ENCODE measurements around the gene PCSK2. TPM values are rescaled to one million over a fixed set of nuclear protein-coding genes. Genes with fewer than 3 reads are reported as not detected.

Gene PCSK2
- polyA plus RNA-seq, 4 donors, result 0.87 to 1.0 (median 0.94) TPM

DNA sequence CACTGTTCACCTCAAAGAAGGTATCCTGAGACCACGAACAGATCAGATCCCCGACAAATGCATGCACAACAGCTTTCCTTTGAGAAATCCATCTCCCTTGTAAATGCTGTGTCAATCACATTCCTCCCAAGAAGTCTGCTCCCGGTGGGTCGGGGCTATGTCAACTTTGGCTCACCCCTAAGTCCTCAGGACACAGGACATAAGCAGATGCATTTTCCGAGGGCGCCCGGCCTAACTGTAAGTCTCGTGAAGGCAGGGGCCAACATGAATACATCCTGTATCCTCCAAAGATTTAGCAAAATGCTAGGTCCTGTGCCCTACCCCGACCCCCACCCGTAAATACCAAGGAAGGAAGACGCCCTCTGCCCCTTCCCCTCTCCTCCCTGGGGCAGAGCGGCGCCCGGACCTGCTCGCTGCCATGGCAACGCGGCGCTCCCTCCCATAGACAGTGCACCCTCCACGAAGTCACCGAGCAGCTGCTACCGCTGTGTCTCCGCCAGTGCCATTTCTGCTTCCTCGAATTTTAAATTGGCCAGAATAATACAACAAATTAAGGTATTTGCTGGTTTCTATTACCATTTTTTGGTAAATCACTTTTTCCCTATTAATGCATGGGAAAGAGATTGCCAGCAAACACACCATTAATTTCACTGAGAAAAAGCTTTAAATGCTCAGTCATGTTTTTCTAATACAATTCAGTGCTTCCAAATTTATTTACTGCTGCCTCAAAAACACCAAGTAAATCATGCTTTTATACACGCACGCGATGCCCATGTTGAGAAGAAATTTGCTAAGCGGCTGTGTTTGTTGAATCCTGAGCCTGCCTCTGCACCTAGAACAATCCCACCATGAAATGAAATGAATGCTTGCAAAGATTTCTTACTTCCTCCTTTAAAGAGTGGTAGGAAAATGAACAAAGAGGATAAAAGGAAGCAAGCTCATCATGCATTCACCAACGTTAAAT lies 100.6 kb downstream of the PCSK2 start:
- no peak for DNase-seq (ENCODE audit: low read depth in 4 of 4, low spot score in 3 of 4)

DNA sequence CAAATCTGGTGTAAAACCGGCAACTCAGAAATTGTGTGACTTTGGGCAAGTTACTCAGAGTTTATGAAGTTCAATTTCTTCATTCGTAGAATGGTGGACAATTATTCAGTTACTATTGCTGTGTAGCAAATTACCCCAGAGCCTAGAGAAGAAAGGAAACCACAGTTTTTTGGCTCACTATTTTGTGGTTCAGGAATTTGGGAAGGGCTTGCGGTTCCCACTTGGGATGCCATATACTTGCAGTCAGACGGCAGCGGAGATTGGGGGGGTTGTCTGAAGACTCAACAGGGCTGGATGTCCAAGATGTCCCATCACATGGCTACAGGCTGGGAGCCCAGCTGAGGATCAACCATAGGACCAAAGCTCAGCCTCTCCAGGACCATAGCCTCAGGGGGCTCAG lies 108.1 kb downstream of the PCSK2 start:
- DNase-seq (ENCODE audit: low read depth in 4 of 4, low spot score in 3 of 4), result no peak

DNA sequence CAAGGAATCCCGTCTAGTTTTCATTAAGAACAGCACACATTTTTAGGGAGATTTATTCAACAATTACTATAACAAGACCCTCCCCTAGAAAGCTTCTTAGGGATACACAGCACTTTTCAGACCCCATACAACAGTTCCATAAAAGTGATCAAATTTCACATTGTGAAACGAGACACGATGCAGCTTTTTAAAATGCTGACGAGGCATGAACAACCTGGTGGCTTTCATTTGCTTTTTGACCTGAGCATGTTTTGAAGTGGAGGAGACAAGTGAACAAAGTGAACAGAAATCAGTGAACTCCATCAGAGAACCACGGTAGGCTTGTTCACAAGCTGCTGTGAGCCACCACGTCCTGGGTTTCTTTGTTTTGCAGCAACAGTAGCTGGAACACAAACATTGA lies 112.2 kb downstream of the PCSK2 start:
- no peak for DNase-seq (ENCODE audit: low read depth in 4 of 4, low spot score in 3 of 4)

DNA sequence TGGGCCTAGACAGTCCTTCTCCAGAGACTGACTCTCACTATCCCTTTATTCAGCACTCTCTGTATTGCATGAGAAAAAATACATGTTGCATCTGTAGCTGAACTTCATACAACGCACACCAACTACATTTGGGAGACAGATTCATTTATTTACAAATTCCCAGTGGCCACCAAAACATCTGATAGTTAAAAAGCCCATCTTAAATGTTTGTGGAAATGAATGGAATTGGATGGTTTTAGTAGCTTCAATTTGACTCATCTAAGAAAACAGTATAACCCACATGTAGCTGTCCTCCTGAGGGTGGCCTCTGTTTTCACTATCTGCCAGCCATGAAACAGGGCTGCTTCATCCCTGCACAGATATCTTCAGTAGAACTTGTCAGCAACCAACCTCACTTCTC lies 116.3 kb downstream of the PCSK2 start:
- DNase-seq (ENCODE audit: low read depth in 4 of 4, low spot score in 3 of 4), result no peak

DNA sequence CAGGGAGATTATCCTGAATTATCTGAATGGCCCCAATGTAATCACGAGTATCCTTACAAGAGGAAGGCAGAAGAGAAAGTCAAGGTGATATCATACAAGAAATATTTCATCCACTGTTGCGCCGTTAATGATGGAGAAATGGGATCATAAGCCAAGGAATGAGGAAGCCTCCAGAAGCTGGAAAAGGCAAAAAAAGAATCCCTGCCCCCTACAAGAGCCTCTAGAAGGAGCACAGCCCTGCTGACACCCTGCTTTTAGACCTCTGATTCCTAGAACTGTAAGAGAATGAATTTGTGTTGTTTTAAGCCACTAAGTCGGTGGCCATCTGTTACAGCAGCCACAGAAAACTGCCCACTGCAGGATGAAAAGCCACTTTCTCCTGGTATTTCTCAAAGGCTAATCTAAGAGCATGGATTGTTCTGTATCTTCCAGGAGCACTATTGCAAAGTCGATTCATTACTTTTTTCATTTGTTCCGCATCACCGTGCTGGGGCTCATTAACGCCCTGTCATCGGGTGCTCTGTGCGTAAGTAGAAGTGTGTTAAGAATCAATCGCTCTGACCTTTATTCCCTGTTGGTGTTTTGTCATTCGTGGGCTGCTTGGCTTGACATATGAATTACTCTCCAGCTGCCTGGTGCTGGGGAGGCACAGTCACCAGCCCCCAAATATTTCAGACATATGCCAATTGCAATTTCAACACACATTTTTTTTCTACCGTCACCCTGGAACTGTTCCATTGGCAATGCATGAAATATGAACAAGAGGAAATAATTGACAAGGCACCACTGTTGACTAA lies 117.0 kb downstream of the PCSK2 start:
- DNase-seq (ENCODE audit: low read depth in 4 of 4, low spot score in 3 of 4), result no peak

DNA sequence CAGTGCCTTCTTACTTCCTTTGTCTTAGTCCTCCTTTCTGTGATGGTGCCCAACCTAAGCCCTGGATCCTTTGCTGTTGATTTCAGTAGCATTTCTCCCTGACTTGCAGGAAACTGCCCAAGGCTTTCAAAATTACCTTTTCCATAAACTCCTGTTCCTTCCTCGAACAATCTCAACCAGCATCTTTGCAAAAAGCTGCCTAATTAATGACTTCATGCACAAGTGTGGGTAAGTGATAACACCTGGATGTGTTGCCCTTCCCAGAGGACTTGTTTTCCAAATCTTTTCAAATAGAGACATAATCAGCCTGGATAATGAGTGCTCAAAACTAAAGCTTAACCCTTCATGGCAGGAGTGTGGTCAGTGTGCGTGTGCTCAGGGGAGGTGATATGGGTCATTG lies 118.0 kb downstream of the PCSK2 start:
- DNase-seq (ENCODE audit: low read depth in 4 of 4, low spot score in 3 of 4), result no peak

DNA sequence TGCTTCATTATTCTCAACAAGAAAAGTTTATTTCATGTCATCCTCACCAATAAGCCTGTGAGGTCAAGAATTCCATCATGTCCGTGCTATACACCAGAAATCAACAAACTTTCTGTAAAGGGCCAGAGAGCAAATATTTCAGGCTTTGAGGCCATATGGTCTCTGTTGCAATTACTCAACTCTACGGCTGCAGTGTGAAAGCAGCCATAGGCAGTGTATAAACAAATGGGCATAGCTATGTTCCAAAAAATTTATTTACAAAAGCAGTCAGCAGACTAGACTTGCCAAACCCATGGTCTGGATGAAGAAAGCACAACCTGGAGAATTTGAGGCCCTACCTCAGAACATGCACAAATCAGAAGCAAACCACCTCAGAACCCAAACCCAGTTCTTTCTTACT lies 118.5 kb downstream of the PCSK2 start:
- DNase-seq (ENCODE audit: low read depth in 4 of 4, low spot score in 3 of 4), result no peak

DNA sequence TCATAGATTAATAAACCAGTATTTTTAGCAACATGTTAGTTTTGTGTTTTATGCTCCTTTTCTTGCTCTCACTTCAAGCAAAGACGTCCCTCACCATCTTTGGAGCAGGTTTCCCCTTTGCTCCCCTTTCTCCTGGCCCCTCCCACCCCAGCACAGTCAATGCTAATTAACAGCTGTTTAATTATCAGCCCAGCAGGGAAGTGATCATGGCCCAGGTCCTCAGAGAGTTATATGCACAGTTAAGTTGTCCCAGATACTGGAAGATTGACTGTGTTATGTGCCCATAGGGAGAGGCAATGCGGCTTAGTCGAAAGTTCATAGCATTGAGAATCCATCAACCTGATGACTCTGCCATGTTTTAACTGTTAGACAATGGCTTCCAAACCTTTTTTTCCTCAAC lies 123.5 kb downstream of the PCSK2 start:
- no peak for DNase-seq (ENCODE audit: low read depth in 4 of 4, low spot score in 3 of 4)

DNA sequence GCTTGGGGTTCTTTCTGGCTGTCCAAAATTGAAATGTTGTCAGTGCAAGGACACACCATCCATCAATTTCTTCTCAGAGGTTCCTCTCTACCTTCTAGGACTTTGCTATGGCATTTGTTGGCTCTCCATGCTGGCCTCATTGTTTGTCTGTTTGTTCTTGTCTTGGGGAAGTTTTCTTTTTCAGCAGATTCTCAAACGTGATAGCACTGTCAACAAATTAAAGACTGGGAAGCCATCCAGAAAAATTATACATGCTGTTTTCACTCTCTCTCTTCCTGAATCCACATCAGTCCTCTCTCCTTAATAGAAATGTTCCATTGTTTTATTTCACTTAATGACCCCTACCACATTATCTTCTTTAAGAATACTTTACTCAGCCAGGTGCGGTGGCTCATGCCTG lies 130.4 kb downstream of the PCSK2 start:
- DNase-seq (ENCODE audit: low read depth in 4 of 4, low spot score in 3 of 4), result no peak

DNA sequence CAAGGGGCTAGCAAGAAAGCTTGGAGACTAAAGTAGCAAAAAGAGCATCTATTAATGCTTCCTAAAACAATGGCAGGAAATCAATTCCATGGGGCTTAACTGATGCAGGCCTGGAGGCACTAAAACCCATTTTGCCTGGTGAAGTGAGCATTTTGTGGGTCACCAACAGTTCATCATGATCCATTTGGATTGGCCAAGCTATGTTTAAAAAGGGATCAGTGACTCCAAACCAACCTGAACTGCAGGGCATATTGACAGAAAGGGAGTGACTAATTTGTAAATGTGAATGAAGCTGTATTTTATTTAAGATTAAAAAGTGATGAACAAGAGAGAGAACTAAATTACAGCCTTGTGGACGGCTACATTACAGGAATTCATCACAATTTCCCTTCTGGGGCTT lies 132.0 kb downstream of the PCSK2 start:
- no peak for DNase-seq (ENCODE audit: low read depth in 4 of 4, low spot score in 3 of 4)

DNA sequence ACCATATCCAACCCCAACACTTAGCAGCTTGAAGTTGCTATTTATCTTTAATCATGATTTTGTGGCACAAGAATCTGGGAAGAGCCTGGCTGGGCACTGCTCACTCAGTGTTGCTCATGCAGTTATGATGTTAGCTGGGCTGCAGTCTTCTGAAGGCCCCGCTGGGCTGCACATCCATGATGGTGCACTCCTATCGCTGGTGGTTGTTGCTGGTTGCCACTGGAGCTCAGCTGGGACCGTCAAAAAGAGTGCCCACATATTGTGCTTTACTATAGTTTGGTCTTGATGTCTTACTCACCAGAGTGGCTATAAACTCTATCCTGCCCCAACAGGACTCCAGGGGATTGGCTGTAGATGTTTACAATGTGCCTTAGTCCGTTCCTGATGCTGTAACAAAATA lies 137.8 kb downstream of the PCSK2 start:
- DNase-seq (ENCODE audit: low read depth in 4 of 4, low spot score in 3 of 4), result no peak

DNA sequence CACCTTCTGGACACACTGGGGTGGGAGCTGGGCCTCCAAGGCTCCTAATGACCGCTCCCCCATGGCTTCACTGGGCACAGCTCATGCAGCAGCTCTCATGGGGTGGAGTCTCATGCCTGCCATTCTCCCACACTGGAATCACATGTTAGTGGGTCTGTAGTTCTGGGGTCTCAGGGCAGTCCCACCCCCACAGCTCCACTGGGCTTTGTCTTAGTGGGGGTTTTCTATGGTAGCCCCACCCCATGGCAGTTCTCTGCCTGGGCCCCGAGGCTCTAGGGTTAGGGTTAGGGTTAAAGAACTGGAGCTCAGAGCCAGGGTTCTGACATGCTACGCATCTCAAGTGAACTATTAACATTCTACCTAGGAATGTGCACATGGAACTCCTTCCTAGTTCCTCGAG lies 139.0 kb downstream of the PCSK2 start:
- DNase-seq (ENCODE audit: low read depth in 4 of 4, low spot score in 3 of 4), result no peak

DNA sequence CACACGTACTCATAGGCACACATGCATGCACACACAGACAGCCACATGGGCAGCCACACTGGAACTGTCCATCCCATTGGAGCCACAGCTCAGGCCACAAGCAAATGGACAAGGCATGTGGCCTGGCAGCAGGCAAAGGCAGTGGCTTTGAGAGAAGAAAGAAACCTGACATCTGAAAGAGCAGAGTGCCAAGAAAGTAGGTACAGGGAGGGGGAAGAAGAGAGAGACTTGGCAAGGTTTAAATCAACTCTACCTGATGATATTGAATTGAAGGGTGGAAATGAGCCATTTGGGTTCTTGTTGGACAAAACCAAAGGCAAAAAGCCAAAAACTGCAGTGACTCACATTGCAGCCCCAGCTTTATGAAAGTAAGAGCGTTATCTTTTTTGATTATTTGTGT lies 142.7 kb downstream of the PCSK2 start:
- DNase-seq (ENCODE audit: low read depth in 4 of 4, low spot score in 3 of 4), result no peak

DNA sequence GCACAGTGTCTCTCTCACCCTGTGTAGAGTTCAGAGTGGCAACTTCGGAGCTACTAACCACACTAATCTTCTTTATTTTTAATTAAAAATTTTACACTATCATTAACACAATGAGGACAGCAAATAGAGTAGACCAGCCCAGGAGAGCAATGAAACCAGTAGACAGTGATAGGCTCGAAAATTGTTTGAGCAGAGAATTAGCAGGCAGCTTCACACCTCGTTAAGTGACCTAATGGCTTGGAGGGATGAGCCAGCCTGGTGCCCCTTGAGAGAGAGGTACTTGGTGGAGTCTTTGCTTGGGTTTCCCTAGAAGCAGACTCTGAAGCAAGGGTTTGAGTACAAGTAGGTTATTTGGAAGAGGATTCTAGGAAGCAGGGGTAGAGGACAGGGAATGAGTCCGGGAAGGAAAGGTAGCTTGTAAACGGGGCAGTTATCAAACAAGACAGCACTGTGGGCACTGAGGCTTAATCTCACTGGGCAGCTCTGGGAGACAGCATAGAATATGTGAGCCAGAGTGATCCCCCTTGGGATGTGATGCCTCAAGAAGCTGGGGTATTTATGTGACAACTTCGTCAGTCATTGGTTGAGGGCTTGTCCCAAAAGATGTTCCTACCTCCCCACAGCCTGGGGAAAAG lies 146.1 kb downstream of the PCSK2 start:
- DNase-seq (ENCODE audit: low read depth in 4 of 4, low spot score in 3 of 4), result no peak

DNA sequence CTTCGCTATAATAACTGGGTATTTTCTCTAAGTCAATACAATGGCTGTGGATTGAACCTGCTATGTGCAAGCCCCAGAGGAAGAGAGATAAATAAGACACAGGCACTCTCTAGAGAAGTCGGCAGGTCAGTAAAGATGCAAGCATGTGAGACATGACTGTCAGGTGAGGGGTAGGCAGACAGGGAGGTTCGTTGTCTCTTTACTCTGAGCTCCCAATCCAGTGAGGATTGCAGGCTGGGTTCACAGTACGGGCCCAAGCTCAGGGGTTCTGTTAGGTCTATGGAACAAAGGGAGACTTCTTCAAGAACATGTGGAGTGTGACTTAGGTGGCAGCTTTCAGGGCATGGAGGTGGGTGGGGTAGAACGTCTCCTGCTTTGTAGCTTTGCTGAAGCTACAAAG lies 147.2 kb downstream of the PCSK2 start:
- no peak for DNase-seq (ENCODE audit: low read depth in 4 of 4, low spot score in 3 of 4)

DNA sequence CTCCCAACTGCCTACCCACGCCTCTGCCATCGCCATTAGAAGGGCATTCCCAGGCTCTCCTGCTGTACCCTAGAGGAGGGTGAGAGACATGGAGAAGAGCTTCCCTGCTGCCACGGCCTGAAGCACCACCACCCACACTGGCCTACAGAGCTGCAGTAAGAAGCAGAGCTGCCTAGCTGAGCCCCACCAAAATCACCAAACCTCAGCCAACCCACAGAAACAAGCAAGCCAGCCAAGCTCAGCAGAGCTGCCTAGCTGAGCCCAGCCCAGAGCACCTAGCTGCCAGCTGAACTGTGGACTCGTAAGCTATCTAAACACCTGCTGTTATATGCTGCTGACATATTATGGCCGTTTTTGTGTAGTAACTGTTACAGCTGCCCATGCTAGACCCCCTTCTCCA lies 149.2 kb downstream of the PCSK2 start:
- DNase-seq (ENCODE audit: low read depth in 4 of 4, low spot score in 3 of 4), result no peak

DNA sequence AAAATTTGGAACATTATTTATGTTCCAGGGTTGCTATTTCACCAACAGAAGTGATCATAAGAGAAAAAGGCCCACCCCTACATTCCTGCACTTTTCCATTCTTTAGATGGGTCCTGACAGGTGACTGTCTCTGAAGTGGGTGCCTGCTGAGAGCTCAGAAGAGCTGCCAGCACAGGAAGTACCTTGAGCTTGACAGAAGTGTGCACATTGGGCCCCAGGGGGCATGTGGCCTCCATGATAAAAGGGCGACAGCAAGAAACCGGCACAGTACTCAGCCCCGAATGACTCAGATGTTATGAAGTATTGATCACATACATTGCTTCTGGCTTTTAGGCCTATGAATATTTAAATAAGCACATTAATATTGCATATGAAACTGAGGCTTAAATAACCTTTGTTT lies 150.4 kb downstream of the PCSK2 start:
- DNase-seq (ENCODE audit: low read depth in 4 of 4, low spot score in 3 of 4), result no peak

DNA sequence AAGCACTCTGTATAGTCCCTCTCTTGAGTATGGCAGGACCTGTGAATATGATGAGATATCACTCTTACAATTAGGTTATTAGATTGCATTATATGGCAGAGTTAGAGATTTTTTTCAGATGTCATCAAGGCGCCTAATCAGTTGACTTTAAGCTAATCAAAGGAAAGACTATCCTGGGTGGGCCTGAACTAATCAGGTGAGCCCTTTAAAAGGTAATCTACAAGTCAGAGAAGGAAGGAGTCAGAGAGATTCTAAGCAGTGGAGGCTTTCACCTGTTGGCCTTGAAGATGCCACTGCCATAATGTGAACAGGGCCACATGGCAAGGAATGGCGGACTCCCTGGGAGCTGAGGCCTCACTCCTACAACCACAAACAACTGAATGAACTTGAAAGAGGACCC lies 152.8 kb downstream of the PCSK2 start:
- DNase-seq (ENCODE audit: low read depth in 4 of 4, low spot score in 3 of 4), result no peak

DNA sequence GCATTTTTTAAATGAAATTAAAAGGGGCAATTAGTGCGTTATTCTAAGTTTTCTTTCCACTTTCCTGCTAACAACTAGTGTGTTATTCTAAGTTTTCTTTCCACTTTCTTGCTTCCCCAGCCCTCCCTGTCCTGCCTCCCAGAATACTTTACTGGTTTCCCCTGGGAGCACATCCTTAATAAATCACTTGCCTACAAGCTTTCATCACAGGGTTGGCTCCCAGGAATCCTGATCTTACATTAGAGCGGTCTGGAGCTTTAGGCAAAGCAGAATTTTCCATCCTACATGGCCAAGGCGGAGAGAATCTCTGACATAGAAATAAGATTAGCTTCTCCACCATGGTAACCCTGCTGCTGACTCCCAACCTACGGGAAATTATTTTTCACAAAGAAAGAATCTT lies 154.0 kb downstream of the PCSK2 start:
- no peak for DNase-seq (ENCODE audit: low read depth in 4 of 4, low spot score in 3 of 4)

DNA sequence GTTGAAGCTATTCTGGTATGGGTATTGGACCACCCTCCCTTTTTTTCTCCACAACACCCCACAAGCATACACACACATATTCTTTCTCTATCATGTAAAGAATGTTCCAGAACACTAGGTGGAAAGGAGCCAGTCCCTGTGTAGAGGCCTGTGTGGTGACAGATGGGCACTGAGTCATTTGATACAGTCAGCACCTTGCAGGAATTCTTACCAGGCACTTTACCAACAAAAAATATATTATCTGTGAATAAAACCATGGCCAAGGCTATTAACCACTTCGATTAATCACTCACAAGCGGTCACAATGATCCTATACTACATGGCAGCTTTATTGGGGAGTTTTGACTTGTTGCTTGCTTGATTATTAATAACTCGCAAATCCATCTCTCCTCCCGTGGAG lies 154.9 kb downstream of the PCSK2 start:
- no peak for DNase-seq (ENCODE audit: low read depth in 4 of 4, low spot score in 3 of 4)

DNA sequence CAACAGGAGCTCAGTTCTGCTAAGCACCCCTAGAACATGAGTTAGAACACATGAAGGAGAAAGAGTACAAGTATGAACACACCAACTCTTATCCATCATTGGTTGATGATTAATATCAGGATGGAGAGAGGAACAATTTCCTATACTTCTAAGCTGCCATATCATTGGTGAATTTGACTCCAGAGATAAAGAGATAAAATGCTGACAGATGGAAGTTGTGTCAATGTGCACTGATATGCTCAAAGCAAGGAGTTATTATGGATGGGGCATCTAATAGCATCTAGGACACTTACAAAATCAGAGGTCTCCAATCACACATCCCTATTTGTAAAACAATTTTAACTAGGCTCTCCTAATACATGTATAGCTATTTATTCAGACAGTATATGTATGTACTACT lies 159.0 kb downstream of the PCSK2 start:
- DNase-seq (ENCODE audit: low read depth in 4 of 4, low spot score in 3 of 4), result no peak
